Skeletal muscle tissue (tissue), 1 donor: ENCODE results near the gene SEC31B. TPM values are rescaled to one million over a fixed set of nuclear protein-coding genes. Genes with fewer than 3 reads are reported as not detected.

Experiments
- total RNA-seq: library from RNA; depleted of rRNA; stranded (reverse); fragments of >200 nt; gene quantifications from one replicate; pipeline ENCODE4 v1.2.3, GENCODE V29; 2014

SEC31B gene
- total RNA-seq, 1 donor from 2014 or later: 2.6 TPM

Other genes starting within 250 kb of the SEC31B start
- 9.9 TPM for gene BLOC1S2, start 233.2 kb downstream of the SEC31B start, total RNA-seq
- gene PKD2L1, start 189.6 kb downstream of the SEC31B start, total RNA-seq: not detected
- 115 TPM for gene SCD, start 172.6 kb downstream of the SEC31B start, total RNA-seq
- gene WNT8B, start 56.9 kb downstream of the SEC31B start, total RNA-seq: not detected
- gene NDUFB8, start 10.0 kb upstream of the SEC31B start, total RNA-seq: 95.0 TPM
- 19.3 TPM for gene HIF1AN, start 16.1 kb upstream of the SEC31B start, total RNA-seq
- not detected for gene PAX2, start 225.7 kb upstream of the SEC31B start, total RNA-seq